ENCODE results near the gene P4HA2. TPM values are rescaled to one million over a fixed set of nuclear protein-coding genes. Genes with fewer than 3 reads are reported as not detected.
A peak's percentile ranks its signal among the peaks of the same experiment; 100 is the strongest.

P4HA2 gene
- polyA plus RNA-seq, 1 donor (not counting 4 experiments of a cell fraction or from before 2014, with no cell fraction given) = 93.6 TPM

DNA sequence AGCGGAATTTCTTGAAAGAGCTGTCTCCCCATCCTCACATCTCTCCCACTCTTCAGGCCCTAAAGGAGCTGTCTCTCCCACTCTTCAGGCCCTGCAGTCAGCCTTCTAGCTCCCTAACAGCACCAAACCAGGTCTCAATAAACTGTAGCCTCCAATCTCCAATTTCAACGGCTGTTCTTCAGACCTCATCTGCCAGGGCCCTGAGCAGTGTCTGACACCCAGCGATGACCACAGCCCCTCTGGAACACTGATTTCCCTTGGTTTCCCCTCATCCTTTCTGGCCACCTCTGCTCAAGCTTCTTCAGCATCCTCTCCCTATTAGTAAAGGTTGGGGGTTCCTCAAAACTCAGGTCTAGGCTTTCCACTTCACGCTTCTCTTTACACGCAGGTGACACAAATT, 1.6 kb upstream of the P4HA2 start:
- dilution Hi-C loops (cut with MboI; ENCODE audit: extremely low pct_ligation_motif_present, low sequenced_read_pairs) = no loop called here
- no peaks in the 10 kb centered on the region for H3K9me1 ChIP-seq (ENCODE audit: control insufficient read depth, extremely low read depth, insufficient read depth, low read length)
- no peak overlapping the region for H3K9ac ChIP-seq (ENCODE audit: control insufficient read depth, extremely low read depth, insufficient read depth, low read length)
- no peaks in the 10 kb centered on the region for H3K9me3 ChIP-seq (ENCODE audit: control insufficient read depth, low read depth, low read length)
- no peak overlapping the region for H3K4me2 ChIP-seq (ENCODE audit: control insufficient read depth, extremely low read depth, insufficient read depth, low read depth, low read length)
- DNase-seq (ENCODE audit: low read depth, low spot score) = no peak
- no peak overlapping the region for H2AFZ ChIP-seq (ENCODE audit: control insufficient read depth, low read length)
- H3K36me3 ChIP-seq (ENCODE audit: control insufficient read depth in 2 of 2, extremely low read depth in 1 of 2, insufficient read depth in 2 of 2, low read length in 2 of 2) = no peaks in the 10 kb centered on the region
- H3K79me2 ChIP-seq (ENCODE audit: control insufficient read depth, insufficient read depth, low read length) = peaks cover 10% of the 10 kb centered on the region
- no peak overlapping the region for H3K4me3 ChIP-seq (ENCODE audit: control insufficient read depth in 2 of 3, extremely low read depth in 1 of 3, insufficient read depth in 2 of 3, low read depth in 1 of 3, low read length in 3 of 3)
- FAIRE-seq = no peak
- H4K20me1 ChIP-seq (ENCODE audit: control insufficient read depth, extremely low read depth, insufficient read depth, low read length) = no peaks in the 10 kb centered on the region
- H3K27ac ChIP-seq (ENCODE audit: control insufficient read depth, insufficient read depth, low read length) = no peak overlapping the region
- no peak for TF ChIP-seq EZH2 (IDR thresholded peaks at IDR 0.05; ENCODE audit: low read length)
- TF ChIP-seq, protein P1, sequence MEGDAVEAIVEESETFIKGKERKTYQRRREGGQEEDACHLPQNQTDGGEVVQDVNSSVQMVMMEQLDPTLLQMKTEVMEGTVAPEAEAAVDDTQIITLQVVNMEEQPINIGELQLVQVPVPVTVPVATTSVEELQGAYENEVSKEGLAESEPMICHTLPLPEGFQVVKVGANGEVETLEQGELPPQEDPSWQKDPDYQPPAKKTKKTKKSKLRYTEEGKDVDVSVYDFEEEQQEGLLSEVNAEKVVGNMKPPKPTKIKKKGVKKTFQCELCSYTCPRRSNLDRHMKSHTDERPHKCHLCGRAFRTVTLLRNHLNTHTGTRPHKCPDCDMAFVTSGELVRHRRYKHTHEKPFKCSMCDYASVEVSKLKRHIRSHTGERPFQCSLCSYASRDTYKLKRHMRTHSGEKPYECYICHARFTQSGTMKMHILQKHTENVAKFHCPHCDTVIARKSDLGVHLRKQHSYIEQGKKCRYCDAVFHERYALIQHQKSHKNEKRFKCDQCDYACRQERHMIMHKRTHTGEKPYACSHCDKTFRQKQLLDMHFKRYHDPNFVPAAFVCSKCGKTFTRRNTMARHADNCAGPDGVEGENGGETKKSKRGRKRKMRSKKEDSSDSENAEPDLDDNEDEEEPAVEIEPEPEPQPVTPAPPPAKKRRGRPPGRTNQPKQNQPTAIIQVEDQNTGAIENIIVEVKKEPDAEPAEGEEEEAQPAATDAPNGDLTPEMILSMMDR (optimal IDR thresholded peaks at IDR 0.05 in 1 of 3, IDR thresholded peaks at IDR 0.05 in 1 of 3, conservative IDR thresholded peaks at IDR 0.05 in 1 of 3; ENCODE audit: extremely low read depth in 1 of 3, insufficient read depth in 2 of 3, low read length in 3 of 3) = no peak
- peaks cover 37% of the 10 kb centered on the region for H3K4me1 ChIP-seq (ENCODE audit: control insufficient read depth, extremely low read depth, insufficient read depth, low read length)
- no peaks in the 10 kb centered on the region for H3K27me3 ChIP-seq (ENCODE audit: control insufficient read depth, extremely low read depth, insufficient read depth, low read length)

GRCh38 chr5:132228241-132229035, 785 bp upstream of the P4HA2 start:
- Histone ChIP-seq H3K9ac (ENCODE audit: control insufficient read depth, extremely low read depth, insufficient read depth, low read length) (peak overlapping the region; percentile 76), H2AFZ (ENCODE audit: control insufficient read depth, low read length) (peak overlapping the region; percentile 49), H3K9me3 (ENCODE audit: control insufficient read depth, low read depth, low read length) (no peaks in the 10 kb centered on the region), H3K79me2 (ENCODE audit: control insufficient read depth, insufficient read depth, low read length) (peaks cover 18% of the 10 kb centered on the region), H3K9me1 (ENCODE audit: control insufficient read depth, extremely low read depth, insufficient read depth, low read length) (no peaks in the 10 kb centered on the region), H3K4me3 (ENCODE audit: control insufficient read depth in 2 of 3, extremely low read depth in 1 of 3, insufficient read depth in 2 of 3, low read depth in 1 of 3, low read length in 3 of 3) (peak overlapping the region; percentile 51 to 83 (median 81)), H4K20me1 (ENCODE audit: control insufficient read depth, extremely low read depth, insufficient read depth, low read length) (no peaks in the 10 kb centered on the region), H3K27me3 (ENCODE audit: control insufficient read depth, extremely low read depth, insufficient read depth, low read length) (no peaks in the 10 kb centered on the region), H3K4me2 (ENCODE audit: control insufficient read depth, extremely low read depth, insufficient read depth, low read depth, low read length) (peak overlapping the region; percentile 98), H3K36me3 (ENCODE audit: control insufficient read depth in 2 of 2, extremely low read depth in 1 of 2, insufficient read depth in 2 of 2, low read length in 2 of 2) (no peaks in the 10 kb centered on the region), H3K27ac (ENCODE audit: control insufficient read depth, insufficient read depth, low read length) (peak overlapping the region; percentile 64), H3K4me1 (ENCODE audit: control insufficient read depth, extremely low read depth, insufficient read depth, low read length) (peaks cover 33% of the 10 kb centered on the region)
- dilution Hi-C loops (cut with MboI; ENCODE audit: extremely low pct_ligation_motif_present, low sequenced_read_pairs) = no loop called here
- no peak for DNase-seq (ENCODE audit: low read depth, low spot score)
- FAIRE-seq = no peak
- no peak for TF ChIP-seq EZH2 (IDR thresholded peaks at IDR 0.05; ENCODE audit: low read length)
- TF ChIP-seq, protein P1 (optimal IDR thresholded peaks at IDR 0.05 in 1 of 3, IDR thresholded peaks at IDR 0.05 in 1 of 3, conservative IDR thresholded peaks at IDR 0.05 in 1 of 3; ENCODE audit: extremely low read depth in 1 of 3, insufficient read depth in 2 of 3, low read length in 3 of 3) = no peak
